CD14-positive monocyte (primary cell): ENCODE measurements around the gene MS4A18. TPM values are rescaled to one million over a fixed set of nuclear protein-coding genes. Genes with fewer than 3 reads are reported as not detected.
"Not testable (repeated sequence)": the region's sequence is repeated elsewhere in the genome, so short reads cannot be mapped to it uniquely, and the experiment has no call there.

ENCODE experiments used
- DNase-seq, 3 donors: peaks; one replicate each; pipeline ENCODE4 v3.0.0-alpha.2; 2011 to 2022
- H2AFZ ChIP-seq: 2 replicates; pipeline ENCODE4 v1.6.0; 2012; ENCODE audit warnings: mild to moderate bottlenecking, low read depth, low read length, inconsistent platforms; ENCODE audit not compliant: insufficient read depth, poor library complexity, severe bottlenecking
- H3K27ac ChIP-seq, 2 donors: 1 replicate in 1 of 2; 2 replicates in 1 of 2; pipeline ENCODE4 v1.5.1; 2012 to 2013; ENCODE audit warnings: low read length in 2 of 2, control low read depth in 1 of 2, inconsistent platforms in 1 of 2, low read depth in 1 of 2, mild to moderate bottlenecking in 1 of 2
- H3K27me3 ChIP-seq, 2 donors: one replicate each; pipeline versions ENCODE4 v1.6.0 to v1.6.1; 2011 to 2013; ENCODE audit warnings: low read length in 2 of 2; ENCODE audit not compliant: control insufficient read depth in 2 of 2, insufficient read depth in 2 of 2
- H3K36me3 ChIP-seq, 2 donors: replicated peaks in 1 of 2; 1 replicate in 1 of 2; 2 replicates in 1 of 2; pipeline versions ENCODE4 v1.5.1 to v1.6.1; 2012 to 2013; ENCODE audit warnings: low read length in 2 of 2, control low read depth in 1 of 2, inconsistent platforms in 1 of 2, mild to moderate bottlenecking in 1 of 2; ENCODE audit not compliant: insufficient read depth in 2 of 2, control insufficient read depth in 1 of 2
- H3K4me1 ChIP-seq, 2 donors: 1 replicate in 1 of 2; 2 replicates in 1 of 2; pipeline versions ENCODE4 v1.5.1 to v1.6.1; 2012 to 2013; ENCODE audit warnings: low read length in 2 of 2, control low read depth in 1 of 2, inconsistent platforms in 1 of 2, mild to moderate bottlenecking in 1 of 2, moderate library complexity in 1 of 2; ENCODE audit not compliant: insufficient read depth in 2 of 2, control insufficient read depth in 1 of 2
- H3K4me2 ChIP-seq: replicated peaks from 2 replicates; pipeline ENCODE3; 2012; ENCODE audit warnings: low read length, moderate library complexity, mild to moderate bottlenecking; ENCODE audit not compliant: poor library complexity, severe bottlenecking; ENCODE audit errors: extremely low read depth
- H3K4me3 ChIP-seq, 3 experiments: fragments of 200-600 bp in 1 of 3; sonication (generic) in 1 of 3; replicated peaks in 1 of 3; 1 replicate in 2 of 3; 2 replicates in 1 of 3; pipeline ENCODE4 v1.5.1; 2011 to 2013; ENCODE audit warnings: low read length in 3 of 3, mild to moderate bottlenecking in 3 of 3, control low read depth in 2 of 3, low read depth in 2 of 3, inconsistent platforms in 1 of 3, moderate library complexity in 1 of 3
- H3K79me2 ChIP-seq: 2 replicates; pipeline ENCODE4 v1.6.0; 2012; ENCODE audit warnings: mild to moderate bottlenecking, control low read depth, inconsistent platforms, low read length, moderate library complexity; ENCODE audit not compliant: insufficient read depth
- H3K9ac ChIP-seq: 2 replicates; pipeline ENCODE4 v1.6.0; 2017; ENCODE audit warnings: low read length, mild to moderate bottlenecking; ENCODE audit not compliant: insufficient read depth, poor library complexity, severe bottlenecking
- H3K9me3 ChIP-seq, 2 donors: replicated peaks in 1 of 2; 1 replicate in 1 of 2; 2 replicates in 1 of 2; pipeline versions ENCODE4 v1.5.1 to v1.6.1; 2012 to 2013; ENCODE audit warnings: low read length in 2 of 2, control low read depth in 1 of 2; ENCODE audit not compliant: control insufficient read depth in 1 of 2, insufficient read depth in 1 of 2
- H4K20me1 ChIP-seq: 2 replicates; pipeline ENCODE4 v1.6.0; 2012; ENCODE audit warnings: mild to moderate bottlenecking, low read length, control low read depth, moderate library complexity; ENCODE audit not compliant: insufficient read depth
- H3K27ac Mint-ChIP-seq, 7 donors: one replicate each; pipeline ENCODE4 v1.8.0; 2020; ENCODE audit warnings: mild to moderate bottlenecking in 7 of 7, mixed read lengths in 7 of 7, moderate library complexity in 6 of 7, inconsistent platforms in 2 of 7
- H3K27me3 Mint-ChIP-seq, 3 donors: one replicate each; pipeline ENCODE4 v1.8.0; 2021 to 2022; ENCODE audit warnings: low read depth in 3 of 3, mild to moderate bottlenecking in 3 of 3, mixed read lengths in 3 of 3, moderate library complexity in 3 of 3, inconsistent platforms in 1 of 3
- H3K36me3 Mint-ChIP-seq, 2 donors: one replicate each; pipeline ENCODE4 v1.8.0; 2020; ENCODE audit warnings: mixed read lengths in 2 of 2, inconsistent platforms in 1 of 2, mild to moderate bottlenecking in 1 of 2
- H3K4me1 Mint-ChIP-seq: one replicate; pipeline ENCODE4 v1.8.0; 2020; ENCODE audit warnings: mild to moderate bottlenecking, mixed read lengths
- H3K4me3 Mint-ChIP-seq, 2 donors: one replicate each; pipeline ENCODE4 v1.8.0; 2020; ENCODE audit warnings: mild to moderate bottlenecking in 2 of 2, mixed read lengths in 2 of 2, moderate library complexity in 1 of 2
- H3K9me3 Mint-ChIP-seq, 7 donors: one replicate each; pipeline ENCODE4 v1.8.0; 2020 to 2022; ENCODE audit warnings: mixed read lengths in 7 of 7, mild to moderate bottlenecking in 6 of 7, moderate library complexity in 6 of 7, inconsistent platforms in 2 of 7
- CTCF ChIP-seq: fragments of 200-600 bp; IDR thresholded peaks from one replicate; pipeline ENCODE4 v1.8.0; 2022; ENCODE audit warnings: antibody characterized with exemption, mild to moderate bottlenecking
- WGBS: methylation state at CpG from one replicate; pipeline ENCODE4 v1.1.5; 2013; ENCODE audit warnings: missing lambda C conversion rate; ENCODE audit not compliant: insufficient coverage; 5-methylcytosine and 5-hydroxymethylcytosine counted together
- intact Hi-C, 2 donors: fragments of 100-400 bp; cut with micrococcal nuclease; formaldehyde crosslinking; loops; one replicate each; pipeline versions ENCODE4 v1.15.0 to v1.15.1; 2023
- polyA plus RNA-seq, 3 donors: library from polyadenylated mRNA; depleted of rRNA in 1 of 3; unstranded in 2 of 3; stranded (reverse) in 1 of 3; fragments of 300-500 nt in 2 of 3; fragments of >200 nt in 1 of 3; fragmentation: Illumina TruSeq in 2 of 3; gene quantifications; 1 replicate in 2 of 3; 2 replicates in 1 of 3; pipeline ENCODE4 v1.2.3, GENCODE V29; 2012 to 2021

Gene MS4A18
- polyA plus RNA-seq, 3 donors: not detected

DNA sequence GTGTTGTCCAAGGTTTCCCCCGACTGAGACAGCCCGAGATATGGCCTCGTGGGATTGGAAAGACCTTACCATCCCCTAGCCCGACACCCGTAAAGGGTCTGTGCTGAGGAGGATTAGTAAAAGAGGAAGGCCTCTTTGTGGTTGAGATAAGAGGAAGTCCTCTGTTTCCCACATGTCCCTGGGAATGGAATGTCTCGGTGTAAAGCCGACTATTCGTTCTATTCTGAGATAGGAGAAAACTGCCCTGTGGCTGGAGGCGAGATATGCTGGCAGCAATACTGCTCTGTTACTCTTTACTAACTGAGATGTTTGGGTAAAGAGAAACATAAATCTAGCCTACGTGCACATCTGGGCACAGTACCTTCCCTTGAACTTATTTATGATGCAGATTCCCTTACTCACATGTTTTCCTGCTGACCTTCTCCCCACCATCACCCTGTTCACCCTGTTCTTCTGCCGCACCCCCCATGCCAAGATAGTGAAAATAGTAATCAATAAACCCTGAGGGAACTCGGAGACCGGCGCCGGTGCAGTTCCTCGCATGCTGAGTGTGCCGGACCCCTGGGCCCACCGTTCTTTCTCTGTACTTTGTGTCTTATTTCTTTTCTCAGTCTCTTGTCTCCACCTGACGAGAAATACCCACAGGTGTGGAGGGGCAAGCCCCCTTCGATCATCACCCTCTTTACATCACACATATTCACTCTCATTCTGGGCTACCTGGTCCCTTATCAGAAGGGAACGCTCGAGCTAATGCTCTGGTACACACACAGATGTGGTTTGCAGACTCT, 35.1 kb downstream of the MS4A18 start:
- H2AFZ ChIP-seq, H3K9me3 Mint-ChIP-seq, H3K36me3 Mint-ChIP-seq, H3K9ac ChIP-seq, H3K27ac ChIP-seq, H3K79me2 ChIP-seq, H4K20me1 ChIP-seq, H3K9me3 ChIP-seq, H3K4me3 ChIP-seq, H3K36me3 ChIP-seq, intact Hi-C loops, H3K27me3 ChIP-seq: not testable (repeated sequence)
- Mint-ChIP-seq H3K27ac (peak overlapping the region in 1 of 7 donors; percentile 29), H3K27me3 (peaks cover 13 to 28% (median 16%) of the 10 kb centered on the region in 3 donors), H3K4me1 (peaks cover 21% of the 10 kb centered on the region), H3K4me3 (peak overlapping the region in 1 of 2 donors; percentile 74)
- Histone ChIP-seq H3K4me1 (peaks cover 12% of the 10 kb centered on the region in 2 donors), H3K4me2 (peak overlapping the region; percentile 11)
- DNase-seq: peak; percentile 10 to 54 (median 40)
- WGBS: 84% methylated on average over 8 of the region's 22 CpGs

- intact Hi-C loops: no loop called here
- Mint-ChIP-seq H3K27me3 (peaks cover 12 to 26% (median 14%) of the 10 kb centered on the region in 3 donors), H3K4me3 (no peak overlapping the region), H3K9me3 (peaks cover 0 to 7% (median 0%) of the 10 kb centered on the region in 7 donors), H3K27ac (peak overlapping the region in 1 of 7 donors; percentile 24), H3K4me1 (peaks cover 21% of the 10 kb centered on the region), H3K36me3 (no peaks in the 10 kb centered on the region)
- no peaks in the 10 kb centered on the region for H4K20me1 ChIP-seq
- H3K27me3 ChIP-seq: peaks cover 4 to 8% of the 10 kb centered on the region in 2 donors
- no peaks in the 10 kb centered on the region for H3K9me3 ChIP-seq
- H3K36me3 ChIP-seq: no peaks in the 10 kb centered on the region
- 88% methylated on average over 1 of the region's 4 CpGs for WGBS
- H3K4me2 ChIP-seq: no peak overlapping the region
- H2AFZ ChIP-seq: no peak overlapping the region
- no peak for DNase-seq
- H3K4me1 ChIP-seq: peaks cover 12% of the 10 kb centered on the region in 2 donors
- H3K4me3 ChIP-seq: no peak overlapping the region
- H3K27ac ChIP-seq: no peak overlapping the region
- H3K79me2 ChIP-seq: no peaks in the 10 kb centered on the region
- no peak overlapping the region for H3K9ac ChIP-seq
- no peak for TF ChIP-seq CTCF
These were observed 37.1 kb downstream of the MS4A18 start for GRCh38 chr11:60761436-60762190.
